ENCODE measurements around the gene SRRM2. TPM values are rescaled to one million over a fixed set of nuclear protein-coding genes. Genes with fewer than 3 reads are reported as not detected.

The SRRM2 gene
- total RNA-seq, 2 donors from 2014 or later: 377 to 539 TPM

DNA sequence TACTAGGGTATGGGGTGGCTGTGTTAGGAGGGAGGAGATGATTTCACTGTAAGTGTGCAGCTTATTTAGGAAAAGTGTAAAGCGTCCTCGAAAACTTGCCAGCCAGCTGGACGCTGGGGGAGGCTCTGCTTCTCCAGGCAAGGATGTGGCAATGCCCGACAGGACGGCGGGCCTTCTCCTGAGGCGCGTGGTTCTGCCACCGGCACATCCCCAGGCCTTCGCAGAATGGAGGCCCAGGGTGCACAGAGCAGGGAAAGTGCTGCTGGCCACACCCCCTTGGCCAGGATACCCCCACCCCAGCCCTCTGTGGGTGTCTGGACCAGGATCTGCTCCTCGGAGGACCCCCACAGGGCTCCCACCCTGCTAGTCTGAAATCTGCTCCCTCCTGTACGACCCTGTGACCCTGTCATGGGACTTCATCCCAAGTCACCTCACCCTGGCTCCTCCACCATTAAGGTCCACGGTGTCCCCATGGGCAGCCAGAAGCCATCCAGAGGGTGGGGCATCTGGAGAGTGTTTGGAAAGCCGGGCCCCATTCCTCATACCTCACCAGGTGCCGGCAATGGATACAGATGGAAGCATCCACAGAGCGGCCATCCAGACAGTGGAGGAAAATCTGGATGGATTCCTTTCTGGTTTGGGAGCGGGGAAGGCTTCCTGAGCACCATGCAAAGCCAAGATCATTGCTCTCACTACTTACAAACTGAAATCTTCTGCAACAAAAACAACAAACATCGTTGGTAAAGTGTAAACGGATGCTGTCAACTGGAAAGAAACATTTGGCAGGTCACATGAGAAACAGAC lies 9.2 kb upstream of the SRRM2 start:
- Histone ChIP-seq H3K36me3 (no peaks in the 10 kb centered on the region), H3K27me3 (no peaks in the 10 kb centered on the region), H3K4me3 (no peak overlapping the region), H3K4me1 (no peaks in the 10 kb centered on the region), H3K9me3 (no peaks in the 10 kb centered on the region), H3K27ac (no peak overlapping the region), H3K9ac (ENCODE audit: low read depth in 2 of 2, low read length in 2 of 2) (no peak overlapping the region)
- DNase-seq: no peak
- TF ChIP-seq CTCF (IDR thresholded peaks at IDR 0.05): no peak
- intact Hi-C loops (cut with DNase I): no loop called here

DNA sequence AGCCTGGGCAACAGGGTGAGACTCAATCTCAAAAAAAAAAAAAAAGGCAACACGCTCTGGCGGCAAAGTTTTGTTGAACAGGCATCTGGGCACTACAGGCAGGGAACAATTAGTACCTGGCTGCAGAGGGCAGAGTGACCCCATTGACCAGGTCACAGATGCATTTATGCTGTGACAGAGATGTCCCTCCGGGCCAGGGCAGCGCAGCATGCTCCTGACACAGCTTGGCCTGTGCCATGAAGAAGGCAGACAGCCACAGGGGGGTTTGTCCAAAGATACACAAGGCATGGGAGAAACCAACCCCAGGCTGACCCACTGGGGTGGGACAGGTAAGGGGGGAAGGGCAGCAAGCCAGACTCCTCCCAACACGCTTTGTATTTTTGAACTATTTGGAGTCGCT lies 7.7 kb upstream of the SRRM2 start:
- TF ChIP-seq CTCF (IDR thresholded peaks at IDR 0.05): no peak
- no peak overlapping the region for H3K9ac ChIP-seq (ENCODE audit: low read depth in 2 of 2, low read length in 2 of 2)
- no peak overlapping the region for H3K27ac ChIP-seq
- no peak for DNase-seq
- no peak overlapping the region for H3K4me3 ChIP-seq
- no peaks in the 10 kb centered on the region for H3K36me3 ChIP-seq
- no peaks in the 10 kb centered on the region for H3K9me3 ChIP-seq
- no peaks in the 10 kb centered on the region for H3K27me3 ChIP-seq
- intact Hi-C loops (cut with DNase I): no loop called here
- H3K4me1 ChIP-seq: no peaks in the 10 kb centered on the region

- Histone ChIP-seq H3K9ac (ENCODE audit: low read depth in 2 of 2, low read length in 2 of 2) (no peak overlapping the region), H3K27me3 (no peaks in the 10 kb centered on the region), H3K27ac (no peak overlapping the region), H3K4me1 (no peaks in the 10 kb centered on the region), H3K36me3 (no peaks in the 10 kb centered on the region), H3K4me3 (no peak overlapping the region), H3K9me3 (no peaks in the 10 kb centered on the region)
- no peak for DNase-seq
- intact Hi-C loops (cut with DNase I): no loop called here
- no peak for TF ChIP-seq CTCF (IDR thresholded peaks at IDR 0.05)
Observed at GRCh38 chr16:2745116-2745890, 7.1 kb upstream of the SRRM2 start.

- Histone ChIP-seq H3K4me3 (no peak overlapping the region), H3K9ac (ENCODE audit: low read depth in 2 of 2, low read length in 2 of 2) (no peak overlapping the region), H3K9me3 (no peaks in the 10 kb centered on the region), H3K4me1 (no peaks in the 10 kb centered on the region), H3K27ac (no peak overlapping the region), H3K27me3 (no peaks in the 10 kb centered on the region), H3K36me3 (no peaks in the 10 kb centered on the region)
- DNase-seq: no peak
- intact Hi-C loops (cut with DNase I): no loop called here
- no peak for TF ChIP-seq CTCF (IDR thresholded peaks at IDR 0.05)
Observed at GRCh38 chr16:2745961-2746360, 6.5 kb upstream of the SRRM2 start.

- intact Hi-C loops (cut with DNase I): no loop called here
- no peak for DNase-seq
- no peak overlapping the region for H3K4me3 ChIP-seq
- H3K27ac ChIP-seq: no peak overlapping the region
- H3K4me1 ChIP-seq: peaks cover 5% of the 10 kb centered on the region
- no peaks in the 10 kb centered on the region for H3K27me3 ChIP-seq
- H3K9me3 ChIP-seq: no peaks in the 10 kb centered on the region
- TF ChIP-seq CTCF (IDR thresholded peaks at IDR 0.05): no peak
- H3K36me3 ChIP-seq: no peaks in the 10 kb centered on the region
- no peak overlapping the region for H3K9ac ChIP-seq (ENCODE audit: low read depth in 2 of 2, low read length in 2 of 2)
Observed at GRCh38 chr16:2748757-2749455, 3.5 kb upstream of the SRRM2 start.
